Mesenchymal stem cell (in vitro differentiated cells and primary cell): ENCODE measurements around the gene ZNF480.
A peak's percentile ranks its signal among the peaks of the same experiment; 100 is the strongest.

ENCODE experiments used
- DNase-seq: peaks from one replicate; pipeline ENCODE4 v3.0.0-alpha.2; 2013
- H2AFZ ChIP-seq: one replicate; pipeline ENCODE4 v1.6.1; 2013; ENCODE audit warnings: low read depth, mild to moderate bottlenecking, control low read depth, inconsistent platforms, low read length, moderate library complexity
- H2AK5ac ChIP-seq: 2 replicates; pipeline ENCODE4 v1.6.1; 2013; ENCODE audit warnings: low read length, moderate library complexity, mild to moderate bottlenecking, inconsistent platforms; ENCODE audit not compliant: severe bottlenecking
- H2BK120ac ChIP-seq: one replicate; pipeline ENCODE4 v1.6.1; 2013; ENCODE audit warnings: low read depth, mild to moderate bottlenecking, inconsistent platforms, low read length, moderate library complexity
- H2BK12ac ChIP-seq, 2 experiments: one replicate each; pipeline ENCODE4 v1.6.1; 2013; ENCODE audit warnings: inconsistent platforms in 2 of 2, low read length in 2 of 2, mild to moderate bottlenecking in 2 of 2, moderate library complexity in 2 of 2, control low read depth in 1 of 2
- H2BK15ac ChIP-seq: one replicate; pipeline ENCODE4 v1.6.1; 2013; ENCODE audit warnings: mild to moderate bottlenecking, low read depth, inconsistent platforms; ENCODE audit not compliant: poor library complexity, severe bottlenecking
- H2BK5ac ChIP-seq: 2 replicates; pipeline ENCODE4 v1.6.1; 2013; ENCODE audit warnings: low read depth, mild to moderate bottlenecking, low read length, control low read depth, inconsistent platforms; ENCODE audit not compliant: poor library complexity, severe bottlenecking
- H3K14ac ChIP-seq, 2 experiments: one replicate each; pipeline ENCODE4 v1.6.1; 2013; ENCODE audit warnings: inconsistent platforms in 2 of 2, low read length in 2 of 2, control low read depth in 1 of 2, mild to moderate bottlenecking in 1 of 2, moderate library complexity in 1 of 2
- H3K18ac ChIP-seq, 2 experiments: one replicate each; pipeline ENCODE4 v1.6.1; 2013; ENCODE audit warnings: inconsistent platforms in 2 of 2, low read length in 2 of 2, control low read depth in 1 of 2, low read depth in 1 of 2, mild to moderate bottlenecking in 1 of 2
- H3K23ac ChIP-seq, 2 experiments: one replicate each; pipeline ENCODE4 v1.6.1; 2013; ENCODE audit warnings: inconsistent platforms in 2 of 2, low read length in 2 of 2, mild to moderate bottlenecking in 2 of 2, moderate library complexity in 2 of 2, control low read depth in 1 of 2
- H3K27ac ChIP-seq: 2 replicates; pipeline ENCODE4 v1.5.1; 2013; ENCODE audit warnings: mild to moderate bottlenecking, moderate library complexity, low read length, control low read depth, inconsistent platforms; ENCODE audit not compliant: poor library complexity, severe bottlenecking
- H3K27me3 ChIP-seq, 2 experiments: 2 replicates each; pipeline versions ENCODE4 v1.6.1 to v1.7.0; 2013; ENCODE audit warnings: low read length in 2 of 2, mild to moderate bottlenecking in 2 of 2, moderate library complexity in 2 of 2, control low read depth in 1 of 2, inconsistent platforms in 1 of 2; ENCODE audit not compliant: control insufficient read depth in 1 of 2, insufficient read depth in 1 of 2
- H3K36me3 ChIP-seq, 2 experiments: 2 replicates each; pipeline versions ENCODE4 v1.6.1 to v1.7.0; 2013; ENCODE audit warnings: low read length in 2 of 2, control low read depth in 1 of 2, inconsistent platforms in 1 of 2, low read depth in 1 of 2, mild to moderate bottlenecking in 1 of 2; ENCODE audit not compliant: insufficient read depth in 2 of 2, control insufficient read depth in 1 of 2
- H3K4ac ChIP-seq, 2 experiments: one replicate each; pipeline ENCODE4 v1.6.1; 2013; ENCODE audit warnings: inconsistent platforms in 2 of 2, low read length in 2 of 2, mild to moderate bottlenecking in 2 of 2, moderate library complexity in 2 of 2, control low read depth in 1 of 2, low read depth in 1 of 2
- H3K4me1 ChIP-seq: 2 replicates; pipeline ENCODE4 v1.6.1; 2013; ENCODE audit warnings: low read depth, low read length, control low read depth; ENCODE audit not compliant: control insufficient read depth, insufficient read depth
- H3K4me2 ChIP-seq: 2 replicates; pipeline ENCODE4 v1.6.1; 2013; ENCODE audit warnings: low read length, mild to moderate bottlenecking, inconsistent platforms; ENCODE audit not compliant: poor library complexity, severe bottlenecking
- H3K4me3 ChIP-seq, 2 experiments: 2 replicates each; pipeline versions ENCODE4 v1.5.1 to v1.7.0; 2013; ENCODE audit warnings: low read length in 2 of 2, mild to moderate bottlenecking in 2 of 2, control low read depth in 1 of 2, low read depth in 1 of 2; ENCODE audit not compliant: insufficient read depth in 1 of 2
- H3K79me1 ChIP-seq: replicated peaks from 2 replicates; pipeline ENCODE4 v1.6.1; 2013; ENCODE audit warnings: mild to moderate bottlenecking, control low read depth, low read length, inconsistent platforms; ENCODE audit not compliant: poor library complexity, severe bottlenecking
- H3K9ac ChIP-seq: 2 replicates; pipeline ENCODE4 v1.7.0; 2013; ENCODE audit warnings: mild to moderate bottlenecking, low read length, moderate library complexity
- H3K9me3 ChIP-seq: 2 replicates; pipeline ENCODE4 v1.7.0; 2013; ENCODE audit warnings: mild to moderate bottlenecking, low read length; ENCODE audit not compliant: control insufficient read depth
- H4K8ac ChIP-seq: one replicate; pipeline ENCODE4 v1.6.1; 2013; ENCODE audit warnings: inconsistent platforms, mild to moderate bottlenecking, low read length, moderate library complexity
- H4K91ac ChIP-seq: one replicate; pipeline ENCODE4 v1.6.1; 2013; ENCODE audit warnings: mild to moderate bottlenecking, low read length, inconsistent platforms
- WGBS: methylation state at CpG from one replicate; pipeline ENCODE4 v1.1.7; 2013; ENCODE audit warnings: mixed read lengths; 5-methylcytosine and 5-hydroxymethylcytosine counted together

ZNF480 gene

DNA sequence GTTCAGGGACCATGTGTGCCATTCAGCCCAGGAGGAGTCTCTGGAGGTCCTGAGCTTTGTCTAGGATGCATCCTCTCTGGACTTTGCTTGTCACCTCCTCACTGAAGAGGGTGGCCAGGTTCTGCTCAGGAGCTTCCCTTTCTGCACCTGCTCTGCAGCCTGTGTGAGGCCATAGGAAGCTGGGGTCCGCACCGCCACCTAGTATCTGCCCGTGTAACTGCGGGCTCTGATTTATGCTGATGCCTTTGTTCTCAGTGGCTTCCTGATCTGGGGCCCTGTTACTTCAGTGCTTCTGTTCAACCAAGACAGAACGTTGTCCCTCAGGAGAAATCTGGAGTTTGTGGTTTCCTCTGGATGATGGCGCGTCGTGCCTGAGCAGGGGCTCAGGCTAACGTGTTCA lies 54.5 kb downstream of the ZNF480 start:
- Histone ChIP-seq H3K79me1 (no peaks in the 10 kb centered on the region), H3K4me2 (no peak overlapping the region), H3K9me3 (peaks cover 58% of the 10 kb centered on the region), H3K4me1 (no peaks in the 10 kb centered on the region), H3K4ac (no peak overlapping the region), H3K14ac (no peak overlapping the region), H4K91ac (no peak overlapping the region), H4K8ac (no peak overlapping the region), H2BK120ac (no peak overlapping the region), H3K27me3 (no peaks in the 10 kb centered on the region), H3K27ac (no peak overlapping the region), H3K23ac (no peak overlapping the region), H2BK5ac (no peak overlapping the region), H3K4me3 (no peak overlapping the region), H2AFZ (no peak overlapping the region), H3K18ac (no peak overlapping the region), H2BK12ac (no peak overlapping the region), H2AK5ac (no peak overlapping the region), H3K36me3 (peaks cover 23 to 60% of the 10 kb centered on the region in 2 experiments), H2BK15ac (no peak overlapping the region), H3K9ac (no peak overlapping the region)
- WGBS = 78% methylated on average over 9 of the region's 9 CpGs
- DNase-seq = no peak

DNA sequence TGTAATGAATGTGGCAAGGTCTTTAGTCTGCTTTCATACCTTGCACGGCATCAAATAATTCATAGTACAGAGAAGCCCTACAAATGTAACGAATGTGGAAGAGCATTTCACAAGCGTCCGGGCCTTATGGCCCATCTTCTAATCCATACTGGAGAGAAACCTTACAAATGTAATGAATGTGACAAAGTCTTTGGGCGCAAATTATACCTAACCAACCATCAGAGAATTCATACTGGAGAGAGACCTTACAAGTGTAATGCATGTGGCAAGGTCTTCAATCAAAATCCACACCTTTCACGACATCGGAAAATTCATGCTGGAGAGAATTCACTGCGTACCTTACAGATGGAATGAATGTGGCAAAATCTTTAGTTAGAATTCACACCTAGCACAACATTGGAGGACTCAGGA lies 69.5 kb downstream of the ZNF480 start:
- WGBS = 90% methylated on average over 8 of the region's 8 CpGs
- H3K27ac ChIP-seq = no peak overlapping the region

GRCh38 chr19:52369559-52370340 lies 72.8 kb downstream of the ZNF480 start, which contains the start of gene ZNF880:
TSS of gene ZNF880 (plus strand) at chr19:52369923. CDS start at chr19:52369966, 43 bp downstream.
- Histone ChIP-seq H2BK5ac (peak within 1 kb of the TSS; percentile 62), H3K4me3 (peak within 1 kb of the TSS; percentile 67 to 86), H3K27ac (peak within 1 kb of the TSS; percentile 97), H2AK5ac (no peak within 1 kb of the TSS), H2BK120ac (peak within 1 kb of the TSS; percentile 96), H2BK15ac (peak within 1 kb of the TSS; percentile 75), H3K79me1 (peaks cover 6% of the 10 kb centered on the region), H3K23ac (no peak within 1 kb of the TSS), H3K36me3 (peaks cover 14 to 41% of the 10 kb centered on the region in 2 experiments), H3K14ac (peak within 1 kb of the TSS in 1 of 2 experiments; percentile 62), H3K9ac (peak within 1 kb of the TSS; percentile 98), H2BK12ac (peak within 1 kb of the TSS in 1 of 2 experiments; percentile 13), H3K4me1 (peaks cover 1% of the 10 kb centered on the region), H4K8ac (peak within 1 kb of the TSS; percentile 82), H3K27me3 (no peaks in the 10 kb centered on the region), H2AFZ (peak within 1 kb of the TSS; percentile 73), H3K4ac (peak within 1 kb of the TSS; percentile 88 to 89), H4K91ac (peak within 1 kb of the TSS; percentile 23), H3K18ac (peak within 1 kb of the TSS; percentile 95 to 96), H3K9me3 (peaks cover 67% of the 10 kb centered on the region), H3K4me2 (peak within 1 kb of the TSS; percentile 57)
- 4% methylated on average over 52 of the region's 52 CpGs for WGBS
- peak; percentile 93 for DNase-seq

More for the DNA sequence above, 69.5 kb downstream of the ZNF480 start:
- no peak overlapping the region for H2AFZ ChIP-seq
- no peak overlapping the region for H2BK5ac ChIP-seq
- no peak overlapping the region for H3K9ac ChIP-seq
- DNase-seq = no peak
- no peak overlapping the region for H2AK5ac ChIP-seq
- H3K4ac ChIP-seq = no peak overlapping the region
- H4K91ac ChIP-seq = no peak overlapping the region
- H3K9me3 ChIP-seq = peaks cover 78% of the 10 kb centered on the region
- H3K23ac ChIP-seq = no peak overlapping the region
- H3K27me3 ChIP-seq = no peaks in the 10 kb centered on the region
- peaks cover 3% of the 10 kb centered on the region for H3K79me1 ChIP-seq
- no peak overlapping the region for H2BK15ac ChIP-seq
- H3K4me3 ChIP-seq = peak overlapping the region in 1 of 2 experiments; percentile 54
- peaks cover 2 to 18% of the 10 kb centered on the region in 2 experiments for H3K36me3 ChIP-seq
- no peak overlapping the region for H4K8ac ChIP-seq
- no peak overlapping the region for H2BK120ac ChIP-seq
- peaks cover 1% of the 10 kb centered on the region for H3K4me1 ChIP-seq
- no peak overlapping the region for H3K18ac ChIP-seq
- no peak overlapping the region for H3K14ac ChIP-seq
- no peak overlapping the region for H3K4me2 ChIP-seq
- H2BK12ac ChIP-seq = no peak overlapping the region

GRCh38 chr19:52370341-52370710 lies 73.4 kb downstream of the ZNF480 start:
- H4K8ac ChIP-seq = peak overlapping the region; percentile 78
- H3K18ac ChIP-seq = peak overlapping the region in 1 of 2 experiments; percentile 96
- no peak overlapping the region for H2BK5ac ChIP-seq
- peak overlapping the region; percentile 67 to 86 for H3K4me3 ChIP-seq
- peaks cover 1% of the 10 kb centered on the region for H3K4me1 ChIP-seq
- H3K9ac ChIP-seq = peak overlapping the region; percentile 98
- H2AK5ac ChIP-seq = no peak overlapping the region
- H3K36me3 ChIP-seq = peaks cover 19 to 43% of the 10 kb centered on the region in 2 experiments
- H2BK12ac ChIP-seq = no peak overlapping the region
- H3K9me3 ChIP-seq = peaks cover 65% of the 10 kb centered on the region
- H3K27ac ChIP-seq = peak overlapping the region; percentile 97
- DNase-seq = no peak
- peak overlapping the region; percentile 82 to 89 for H3K4ac ChIP-seq
- H3K79me1 ChIP-seq = peaks cover 6% of the 10 kb centered on the region
- no peak overlapping the region for H2BK120ac ChIP-seq
- no peak overlapping the region for H3K23ac ChIP-seq
- WGBS = 50% methylated on average over 4 of the region's 7 CpGs
- peak overlapping the region; percentile 53 for H3K4me2 ChIP-seq
- peak overlapping the region; percentile 73 for H2AFZ ChIP-seq
- H4K91ac ChIP-seq = peak overlapping the region; percentile 23
- H2BK15ac ChIP-seq = peak overlapping the region; percentile 75
- H3K14ac ChIP-seq = peak overlapping the region in 1 of 2 experiments; percentile 62
- no peaks in the 10 kb centered on the region for H3K27me3 ChIP-seq
